IMR-90 (cell line): ENCODE measurements around the gene SH3BP5. TPM values are rescaled to one million over a fixed set of nuclear protein-coding genes. Genes with fewer than 3 reads are reported as not detected.
A peak's percentile ranks its signal among the peaks of the same experiment; 100 is the strongest.

Source experiments
- ATAC-seq: fragments of 200-7000 bp; cut with Tn5 transposase; 2 replicates; pipeline ENCODE4 v1.9.1; 2020; ENCODE audit warnings: low read depth, mild to moderate bottlenecking, moderate library complexity
- BruUV-seq: library from RNA; stranded (reverse); fragments of 400-500 nt; replicated peaks from 2 replicates; lab custom pipeline; 2021; lab: Mats Ljungman, UMichigan
- CTCF ChIA-PET: fragments of 300-600 bp; formaldehyde crosslinking; extraction: SDS; loops from one replicate; lab custom pipeline; 2021; ENCODE audit warnings: antibody characterized with exemption; lab: Yijun Ruan, JAX
- POLR2A ChIA-PET: fragments of 300-600 bp; sonication (Branson Sonifier 250); formaldehyde crosslinking; loops from one replicate; lab custom pipeline; 2022; ENCODE audit warnings: antibody characterized with exemption; ENCODE audit not compliant: unreplicated experiment; lab: Charles Lee
- DNase-seq: peaks from one replicate; pipeline ENCODE4 v3.0.0; 2013
- H2AFZ ChIP-seq: replicated peaks from 2 replicates; pipeline ENCODE3; 2013; ENCODE audit warnings: low read length, mild to moderate bottlenecking; ENCODE audit not compliant: poor library complexity
- H2AK5ac ChIP-seq: 2 replicates; pipeline ENCODE4 v1.6.1; 2013; ENCODE audit warnings: low read depth, low read length, inconsistent platforms
- H2AK9ac ChIP-seq: replicated peaks from 2 replicates; pipeline ENCODE3; 2013; ENCODE audit warnings: mild to moderate bottlenecking, low read depth, low read length, moderate library complexity; ENCODE audit not compliant: poor library complexity
- H2BK120ac ChIP-seq: 2 replicates; pipeline ENCODE4 v1.6.1; 2013; ENCODE audit warnings: low read depth, low read length, inconsistent platforms
- H2BK15ac ChIP-seq: 3 replicates; pipeline ENCODE4 v1.6.1; 2013; ENCODE audit warnings: low read depth, low read length, inconsistent platforms
- H2BK20ac ChIP-seq: 2 replicates; pipeline ENCODE4 v1.6.1; 2013; ENCODE audit warnings: low read depth, mild to moderate bottlenecking, inconsistent platforms, low read length, moderate library complexity
- H2BK5ac ChIP-seq: 2 replicates; pipeline ENCODE4 v1.6.1; 2013; ENCODE audit warnings: mild to moderate bottlenecking, low read depth, low read length, inconsistent platforms; ENCODE audit not compliant: poor library complexity, severe bottlenecking
- H3K14ac ChIP-seq: replicated peaks from 2 replicates; pipeline ENCODE4 v1.6.1; 2013; ENCODE audit warnings: low read depth, low read length, inconsistent platforms
- H3K18ac ChIP-seq: 2 replicates; pipeline ENCODE4 v1.6.1; 2013; ENCODE audit warnings: low read depth, low read length, control low read depth
- H3K23ac ChIP-seq: 2 replicates; pipeline ENCODE4 v1.6.1; 2013; ENCODE audit warnings: low read depth, low read length, inconsistent platforms
- H3K27ac ChIP-seq: 2 replicates; pipeline ENCODE4 v1.5.1; 2013; ENCODE audit warnings: mild to moderate bottlenecking, control low read depth, low read length; ENCODE audit not compliant: insufficient read depth
- H3K27me3 ChIP-seq: 2 replicates; pipeline ENCODE4 v1.6.1; 2013; ENCODE audit warnings: low read length; ENCODE audit not compliant: control insufficient read depth, insufficient read depth
- H3K36me3 ChIP-seq: 2 replicates; pipeline ENCODE4 v1.6.1; 2013; ENCODE audit warnings: low read length, mixed read lengths; ENCODE audit not compliant: control insufficient read depth, insufficient read depth
- H3K4ac ChIP-seq: 2 replicates; pipeline ENCODE4 v1.6.1; 2013; ENCODE audit warnings: low read depth, low read length, inconsistent platforms
- H3K4me1 ChIP-seq: 2 replicates; pipeline ENCODE4 v1.6.1; 2013; ENCODE audit warnings: low read length, mixed read lengths; ENCODE audit not compliant: control insufficient read depth, insufficient read depth
- H3K4me2 ChIP-seq: 2 replicates; pipeline ENCODE4 v1.6.1; 2013; ENCODE audit warnings: low read depth, mild to moderate bottlenecking, control low read depth, low read length, moderate library complexity
- H3K4me3 ChIP-seq: 2 replicates; pipeline ENCODE4 v1.5.1; 2013; ENCODE audit warnings: low read depth, mild to moderate bottlenecking, control low read depth, low read length, moderate library complexity; ENCODE audit not compliant: insufficient read depth
- H3K56ac ChIP-seq: 2 replicates; pipeline ENCODE4 v1.6.1; 2013; ENCODE audit warnings: low read length, inconsistent platforms; ENCODE audit not compliant: insufficient read depth; ENCODE audit errors: extremely low read depth
- H3K79me1 ChIP-seq, 2 experiments: 2 replicates each; pipeline ENCODE4 v1.6.1; 2013; ENCODE audit warnings: low read length in 2 of 2, inconsistent platforms in 1 of 2, low read depth in 1 of 2
- H3K9ac ChIP-seq: 2 replicates; pipeline ENCODE4 v1.6.1; 2013; ENCODE audit warnings: low read depth, low read length, control low read depth
- H3K9me1 ChIP-seq: 2 replicates; pipeline ENCODE4 v1.6.1; 2013; ENCODE audit warnings: low read length, inconsistent platforms; ENCODE audit not compliant: insufficient read depth
- H3K9me3 ChIP-seq: 2 replicates; pipeline ENCODE4 v1.6.1; 2013; ENCODE audit warnings: low read length; ENCODE audit not compliant: control insufficient read depth, insufficient read depth
- H4K20me1 ChIP-seq: 2 replicates; pipeline ENCODE4 v1.6.1; 2013; ENCODE audit warnings: low read length, inconsistent platforms; ENCODE audit not compliant: insufficient read depth
- H4K5ac ChIP-seq: 2 replicates; pipeline ENCODE4 v1.6.1; 2013; ENCODE audit warnings: mild to moderate bottlenecking, low read depth, low read length, control low read depth
- H4K8ac ChIP-seq, 2 experiments: 2 replicates each; pipeline ENCODE4 v1.6.1; 2013; ENCODE audit warnings: low read depth in 2 of 2, low read length in 2 of 2, control low read depth in 1 of 2, inconsistent platforms in 1 of 2
- H4K91ac ChIP-seq: 2 replicates; pipeline ENCODE4 v1.6.1; 2013; ENCODE audit warnings: low read depth, low read length, inconsistent platforms; ENCODE audit not compliant: insufficient read depth
- BHLHE40 ChIP-seq: fragments of 150-350 bp; IDR thresholded peaks from 2 replicates; pipeline ENCODE4 v1.6.1; 2016; ENCODE audit warnings: mild to moderate bottlenecking, low read depth, low read length
- ELK1 ChIP-seq: fragments of 150-350 bp; IDR thresholded peaks from 2 replicates; pipeline ENCODE4 v1.6.1; 2016; ENCODE audit warnings: low read depth, mild to moderate bottlenecking, low read length, moderate library complexity, borderline replicate concordance
- FOS ChIP-seq: fragments of 150-350 bp; IDR thresholded peaks from 2 replicates; pipeline ENCODE4 v1.6.1; 2016; ENCODE audit warnings: low read depth, low read length
- MXI1 ChIP-seq: IDR thresholded peaks from 2 replicates; pipeline ENCODE4 v1.6.1; 2012; ENCODE audit warnings: low read depth, mild to moderate bottlenecking, low read length, moderate library complexity, borderline replicate concordance
- NFE2L2 ChIP-seq: fragments of 150-350 bp; IDR thresholded peaks from 2 replicates; pipeline ENCODE4 v1.6.1; 2016; ENCODE audit warnings: low read depth, mild to moderate bottlenecking, low read length
- RFX5 ChIP-seq: IDR thresholded peaks from 2 replicates; pipeline ENCODE4 v1.8.0; 2012; ENCODE audit warnings: low read depth, mild to moderate bottlenecking, low read length, moderate library complexity
- USF2 ChIP-seq: fragments of 150-350 bp; IDR thresholded peaks from 2 replicates; pipeline ENCODE4 v1.6.1; 2017; ENCODE audit warnings: mild to moderate bottlenecking, antibody characterized with exemption, low read length, low read depth
- WGBS, 2 experiments: methylation state at CpG; one replicate each; pipeline versions ENCODE4 v1.1.5 to v1.1.7; 2013; ENCODE audit warnings: missing lambda C conversion rate in 2 of 2; ENCODE audit not compliant: insufficient read length in 1 of 2; ENCODE audit errors: extremely low coverage in 2 of 2; 5-methylcytosine and 5-hydroxymethylcytosine counted together
- dilution Hi-C: fragments of 300-500 bp; cut with HindIII; formaldehyde crosslinking; loops from one replicate; pipeline ENCODE4 v1.14.3; 2018; ENCODE audit warnings: low sequenced_read_pairs; ENCODE audit not compliant: unreplicated experiment
- in situ Hi-C: fragments of 300-500 bp; cut with MboI; formaldehyde crosslinking; loops from 3 replicates; pipeline ENCODE4 v1.14.3; 2019; ENCODE audit warnings: low sequenced_read_pairs, inconsistent platforms, mixed read lengths
- intact Hi-C: fragments of 100-400 bp; cut with micrococcal nuclease; formaldehyde crosslinking; loops from 2 replicates; pipeline ENCODE4 v1.10.0; 2022
- polyA plus RNA-seq, 3 experiments: library from polyadenylated mRNA; depleted of rRNA; stranded (reverse); fragments of >200 nt; gene quantifications; 2 replicates each; pipeline ENCODE4 v1.2.3, GENCODE V29; 2012; ENCODE audit warnings: low replicate concordance in 1 of 3
- total RNA-seq: library from RNA; depleted of rRNA; stranded (reverse); fragments of >200 nt; gene quantifications from 2 replicates; pipeline ENCODE4 v1.2.3, GENCODE V29; 2012

SH3BP5 gene
- total and polyA plus RNA-seq, 2 of the 4 experiments (the other 2 are of a cell fraction), result 14.0 to 23.5 TPM

GRCh38 chr3:15223685-15224572 lies 108.5 kb downstream of the SH3BP5 start:
- H3K27ac ChIP-seq, result no peak overlapping the region
- H2AK9ac ChIP-seq, result no peak overlapping the region
- no peak overlapping the region for H2BK15ac ChIP-seq
- H3K79me1 ChIP-seq, result peaks cover 3 to 13% of the 10 kb centered on the region in 2 experiments; a peak in 3 of 4 replicates
- no peak overlapping the region for H2BK120ac ChIP-seq
- H3K18ac ChIP-seq, result no peak overlapping the region
- intact Hi-C loops (loop anchor here (2.0 to 5.0 kb wide), 3 partner anchors 15 to 203 kb away; partner anchors contain the start of genes CAPN7, EAF1 and METTL6), dilution Hi-C loops (no loop called here), in situ Hi-C loops (loop anchor here (25.0 kb wide), 1 partner anchor 287 kb away; the partner anchor contains the start of gene NR2C2)
- peak; percentile 64 for DNase-seq
- H4K8ac ChIP-seq, result no peak overlapping the region
- no peak overlapping the region for H4K91ac ChIP-seq
- no peak overlapping the region for H2AFZ ChIP-seq
- H3K56ac ChIP-seq, result no peak overlapping the region
- no peak overlapping the region for H3K4ac ChIP-seq
- no peak overlapping the region for H3K23ac ChIP-seq
- H3K36me3 ChIP-seq, result peaks cover 29% of the 10 kb centered on the region
- POLR2A ChIA-PET, result no interaction called here
- H3K4me1 ChIP-seq, result no peaks in the 10 kb centered on the region
- no peak overlapping the region for H3K4me2 ChIP-seq
- H3K9me3 ChIP-seq, result no peaks in the 10 kb centered on the region
- H3K9me1 ChIP-seq, result no peaks in the 10 kb centered on the region
- H2BK20ac ChIP-seq, result no peak overlapping the region
- no peak overlapping the region for H2BK5ac ChIP-seq
- H3K14ac ChIP-seq, result no peak overlapping the region
- CTCF ChIA-PET, result interaction anchor here (0.8 to 1.7 kb wide), 2 partner anchors 14 to 21 kb away, joined by 4 to 6 read pairs; no protein-coding TSS in a partner anchor
- no peak overlapping the region for H3K9ac ChIP-seq
- ATAC-seq, result peak; percentile 81
- no TSS peak for BruUV-seq
- H2AK5ac ChIP-seq, result no peak overlapping the region
- no peaks in the 10 kb centered on the region for H3K27me3 ChIP-seq
- no CpG with 5 or more reads among the region's 7 CpGs for WGBS, 2 experiments
- H4K5ac ChIP-seq, result no peak overlapping the region
- TF ChIP-seq BHLHE40 (no peak), NFE2L2 (no peak), FOS (no peak), USF2 (no peak), RFX5 (no peak), MXI1 (no peak), ELK1 (no peak)
- no peak overlapping the region for H3K4me3 ChIP-seq
- H4K20me1 ChIP-seq, result no peaks in the 10 kb centered on the region; the same call in 1 of the 2 replicates
